HepG2 (cell line): ENCODE measurements around the gene RAB3C.

Source experiments
- CREB3 ChIP-seq: sonication (generic); formaldehyde crosslinking; IDR thresholded peaks from 2 replicates; pipeline ENCODE4 v1.5.0; 2020; ENCODE audit warnings: missing genetic modification reagents
- ETV6 ChIP-seq: sonication (generic); formaldehyde crosslinking; conservative IDR thresholded peaks from 2 replicates; pipeline ENCODE4 v1.4.0; 2020; ENCODE audit warnings: missing genetic modification reagents
- ZBTB40 ChIP-seq, 2 experiments: fragments of 450-650 bp in 1 of 2; sonication (generic) in 1 of 2; formaldehyde crosslinking in 1 of 2; IDR thresholded peaks; 2 replicates each; pipeline versions ENCODE4 v1.6.1 to v1.8.0; 2016 to 2022; ENCODE audit warnings: antibody characterized with exemption in 1 of 2, mild to moderate bottlenecking in 1 of 2, missing genetic modification reagents in 1 of 2

GRCh38 chr5:58551492-58551891 is 31.4 kb upstream of the RAB3C start:
- TF ChIP-seq ETV6 (CRISPR knock-in tag) (no peak), ZBTB40 (IDR thresholded peaks at IDR 0.05) (no peak), ZBTB40 (CRISPR knock-in tag; IDR thresholded peaks at IDR 0.05) (no peak), CREB3 (CRISPR knock-in tag) (no peak)
